WTC11 (cell line): ENCODE measurements around the gene IBA57. TPM values are rescaled to one million over a fixed set of nuclear protein-coding genes. Genes with fewer than 3 reads are reported as not detected.

Experiments used
- ATF1 ChIP-seq: sonication (generic); formaldehyde crosslinking; IDR thresholded peaks from 2 replicates; pipeline ENCODE4 v1.8.1; 2023; ENCODE audit warnings: mild to moderate bottlenecking, moderate library complexity, missing genetic modification reagents
- ESRRA ChIP-seq: sonication (generic); formaldehyde crosslinking; IDR thresholded peaks from 2 replicates; pipeline ENCODE4 v1.8.1; 2022; ENCODE audit warnings: mild to moderate bottlenecking, missing genetic modification reagents, borderline replicate concordance
- ETV6 ChIP-seq: sonication (generic); formaldehyde crosslinking; IDR thresholded peaks from 2 replicates; pipeline ENCODE4 v1.8.1; 2022; ENCODE audit warnings: mild to moderate bottlenecking, missing genetic modification reagents
- FOXK1 ChIP-seq: sonication (generic); formaldehyde crosslinking; IDR thresholded peaks from 2 replicates; pipeline ENCODE4 v1.8.0; 2022; ENCODE audit warnings: mild to moderate bottlenecking, moderate library complexity, missing genetic modification reagents
- GTF2I ChIP-seq: fragments of 250-450 bp; sonication (Bioruptor Pico); conservative IDR thresholded peaks from 2 replicates; pipeline ENCODE4 v1.4.0; 2021; ENCODE audit warnings: mild to moderate bottlenecking
- IRF2 ChIP-seq: sonication (generic); formaldehyde crosslinking; IDR thresholded peaks from 2 replicates; pipeline ENCODE4 v1.8.0; 2022; ENCODE audit warnings: low read depth, missing genetic modification reagents, borderline replicate concordance
- JAZF1 ChIP-seq: fragments of 250-450 bp; sonication (Bioruptor Pico); IDR thresholded peaks from 2 replicates; pipeline ENCODE4 v1.9.0; 2021; ENCODE audit warnings: moderate library complexity, mild to moderate bottlenecking, inconsistent platforms
- MYBL2 ChIP-seq: sonication (generic); formaldehyde crosslinking; IDR thresholded peaks from 2 replicates; pipeline ENCODE4 v1.8.1; 2023; ENCODE audit warnings: mild to moderate bottlenecking, moderate library complexity, missing genetic modification reagents
- NFATC4 ChIP-seq: fragments of 250-450 bp; sonication (Bioruptor Pico); IDR thresholded peaks from 2 replicates; pipeline ENCODE4 v1.9.0; 2021; ENCODE audit warnings: mild to moderate bottlenecking
- NFYB ChIP-seq: sonication (generic); formaldehyde crosslinking; conservative IDR thresholded peaks from 2 replicates; pipeline ENCODE4 v1.8.0; 2022; ENCODE audit warnings: low read depth, missing genetic modification reagents
- NR2C2 ChIP-seq: sonication (generic); formaldehyde crosslinking; IDR thresholded peaks from 2 replicates; pipeline ENCODE4 v1.8.0; 2022; ENCODE audit warnings: mild to moderate bottlenecking, missing genetic modification reagents
- SP1 ChIP-seq: sonication (generic); formaldehyde crosslinking; conservative IDR thresholded peaks from 2 replicates; pipeline ENCODE4 v1.8.1; 2022; ENCODE audit warnings: missing genetic modification reagents
- ZNF121 ChIP-seq: sonication (generic); formaldehyde crosslinking; IDR thresholded peaks from 2 replicates; pipeline ENCODE4 v1.8.0; 2023; ENCODE audit warnings: missing genetic modification reagents
- ZNF219 ChIP-seq: sonication (generic); formaldehyde crosslinking; IDR thresholded peaks from 2 replicates; pipeline ENCODE4 v1.8.0; 2023; ENCODE audit warnings: missing genetic modification reagents, mild to moderate bottlenecking, borderline replicate concordance
- ZNF317 ChIP-seq: sonication (generic); formaldehyde crosslinking; IDR thresholded peaks from 2 replicates; pipeline ENCODE4 v1.8.1; 2023; ENCODE audit warnings: low read depth, mild to moderate bottlenecking, moderate library complexity, missing genetic modification reagents, borderline replicate concordance
- total RNA-seq: library from RNA; stranded (reverse); gene quantifications from 3 replicates; pipeline ENCODE4 v1.2.3, GENCODE V29; 2021
- TF ChIP-seq, protein P1 (sequence below): sonication (generic); formaldehyde crosslinking; IDR thresholded peaks from 2 replicates; pipeline ENCODE4 v1.8.1; 2022; ENCODE audit warnings: missing genetic modification reagents, borderline replicate concordance
- TF ChIP-seq, protein P2 (sequence below): sonication (generic); formaldehyde crosslinking; IDR thresholded peaks from 2 replicates; pipeline ENCODE4 v1.8.0; 2022; ENCODE audit warnings: missing genetic modification reagents
- TF ChIP-seq, protein P3 (sequence below): sonication (generic); formaldehyde crosslinking; IDR thresholded peaks from 2 replicates; pipeline ENCODE4 v1.8.0; 2023; ENCODE audit warnings: missing genetic modification reagents
- TF ChIP-seq, protein P4 (sequence below): sonication (generic); formaldehyde crosslinking; IDR thresholded peaks from 2 replicates; pipeline ENCODE4 v1.8.1; 2023; ENCODE audit warnings: mild to moderate bottlenecking, missing genetic modification reagents
- TF ChIP-seq, protein P5 (sequence below): sonication (generic); formaldehyde crosslinking; IDR thresholded peaks from 2 replicates; pipeline ENCODE4 v1.8.0; 2023; ENCODE audit warnings: missing genetic modification reagents, mild to moderate bottlenecking, borderline replicate concordance
- TF ChIP-seq, protein P6 (sequence below): sonication (generic); formaldehyde crosslinking; IDR thresholded peaks from 2 replicates; pipeline ENCODE4 v1.8.1; 2023; ENCODE audit warnings: mild to moderate bottlenecking, moderate library complexity, missing genetic modification reagents
- TF ChIP-seq, protein P7 (sequence below): sonication (generic); formaldehyde crosslinking; IDR thresholded peaks from 2 replicates; pipeline ENCODE4 v1.8.1; 2022; ENCODE audit warnings: low read depth, missing genetic modification reagents, borderline replicate concordance

The IBA57 gene
- total RNA-seq, 1 experiment from 2014 or later = 11.4 TPM

DNA sequence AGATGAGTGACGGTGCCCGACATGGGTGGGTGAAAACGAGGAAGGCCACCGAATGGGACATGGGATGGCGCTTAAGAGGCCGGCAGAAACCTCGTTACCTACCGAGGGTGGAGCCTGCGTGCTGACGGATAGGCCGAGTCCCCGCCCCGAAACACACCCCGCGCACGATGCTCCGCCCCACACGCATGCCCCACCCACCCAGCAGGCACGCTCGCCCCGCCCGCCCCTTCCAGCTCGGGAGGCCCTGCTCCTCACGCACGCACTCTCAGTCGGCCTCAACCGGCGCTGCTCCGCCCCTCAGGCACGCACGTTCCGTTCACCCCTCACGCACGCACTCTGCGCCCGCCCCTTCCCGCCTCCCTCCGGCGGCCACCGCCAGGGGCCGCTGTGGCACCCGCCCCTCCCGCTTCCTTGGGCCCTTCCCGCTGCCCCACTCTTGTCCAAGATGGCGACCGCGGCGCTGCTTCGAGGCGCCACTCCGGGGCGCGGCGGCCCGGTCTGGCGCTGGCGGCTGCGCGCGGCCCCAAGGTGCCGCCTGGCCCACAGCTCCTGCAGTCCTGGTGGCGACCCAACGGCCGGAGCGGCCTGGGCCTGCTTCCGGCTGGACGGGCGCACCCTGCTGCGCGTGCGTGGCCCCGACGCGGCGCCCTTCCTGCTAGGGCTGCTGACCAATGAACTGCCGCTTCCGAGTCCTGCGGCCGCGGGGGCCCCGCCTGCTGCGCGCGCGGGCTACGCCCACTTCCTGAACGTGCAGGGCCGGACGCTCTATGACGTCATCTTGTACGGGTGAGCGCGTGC, at the start of gene IBA57 (continued):
- TF ChIP-seq, protein P1, sequence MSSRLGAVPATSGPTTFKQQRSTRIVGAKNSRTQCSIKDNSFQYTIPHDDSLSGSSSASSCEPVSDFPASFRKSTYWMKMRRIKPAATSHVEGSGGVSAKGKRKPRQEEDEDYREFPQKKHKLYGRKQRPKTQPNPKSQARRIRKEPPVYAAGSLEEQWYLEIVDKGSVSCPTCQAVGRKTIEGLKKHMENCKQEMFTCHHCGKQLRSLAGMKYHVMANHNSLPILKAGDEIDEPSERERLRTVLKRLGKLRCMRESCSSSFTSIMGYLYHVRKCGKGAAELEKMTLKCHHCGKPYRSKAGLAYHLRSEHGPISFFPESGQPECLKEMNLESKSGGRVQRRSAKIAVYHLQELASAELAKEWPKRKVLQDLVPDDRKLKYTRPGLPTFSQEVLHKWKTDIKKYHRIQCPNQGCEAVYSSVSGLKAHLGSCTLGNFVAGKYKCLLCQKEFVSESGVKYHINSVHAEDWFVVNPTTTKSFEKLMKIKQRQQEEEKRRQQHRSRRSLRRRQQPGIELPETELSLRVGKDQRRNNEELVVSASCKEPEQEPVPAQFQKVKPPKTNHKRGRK (CRISPR knock-in tag) = no peak
- TF ChIP-seq, protein P2, sequence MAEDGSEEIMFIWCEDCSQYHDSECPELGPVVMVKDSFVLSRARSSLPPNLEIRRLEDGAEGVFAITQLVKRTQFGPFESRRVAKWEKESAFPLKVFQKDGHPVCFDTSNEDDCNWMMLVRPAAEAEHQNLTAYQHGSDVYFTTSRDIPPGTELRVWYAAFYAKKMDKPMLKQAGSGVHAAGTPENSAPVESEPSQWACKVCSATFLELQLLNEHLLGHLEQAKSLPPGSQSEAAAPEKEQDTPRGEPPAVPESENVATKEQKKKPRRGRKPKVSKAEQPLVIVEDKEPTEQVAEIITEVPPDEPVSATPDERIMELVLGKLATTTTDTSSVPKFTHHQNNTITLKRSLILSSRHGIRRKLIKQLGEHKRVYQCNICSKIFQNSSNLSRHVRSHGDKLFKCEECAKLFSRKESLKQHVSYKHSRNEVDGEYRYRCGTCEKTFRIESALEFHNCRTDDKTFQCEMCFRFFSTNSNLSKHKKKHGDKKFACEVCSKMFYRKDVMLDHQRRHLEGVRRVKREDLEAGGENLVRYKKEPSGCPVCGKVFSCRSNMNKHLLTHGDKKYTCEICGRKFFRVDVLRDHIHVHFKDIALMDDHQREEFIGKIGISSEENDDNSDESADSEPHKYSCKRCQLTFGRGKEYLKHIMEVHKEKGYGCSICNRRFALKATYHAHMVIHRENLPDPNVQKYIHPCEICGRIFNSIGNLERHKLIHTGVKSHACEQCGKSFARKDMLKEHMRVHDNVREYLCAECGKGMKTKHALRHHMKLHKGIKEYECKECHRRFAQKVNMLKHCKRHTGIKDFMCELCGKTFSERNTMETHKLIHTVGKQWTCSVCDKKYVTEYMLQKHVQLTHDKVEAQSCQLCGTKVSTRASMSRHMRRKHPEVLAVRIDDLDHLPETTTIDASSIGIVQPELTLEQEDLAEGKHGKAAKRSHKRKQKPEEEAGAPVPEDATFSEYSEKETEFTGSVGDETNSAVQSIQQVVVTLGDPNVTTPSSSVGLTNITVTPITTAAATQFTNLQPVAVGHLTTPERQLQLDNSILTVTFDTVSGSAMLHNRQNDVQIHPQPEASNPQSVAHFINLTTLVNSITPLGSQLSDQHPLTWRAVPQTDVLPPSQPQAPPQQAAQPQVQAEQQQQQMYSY (CRISPR knock-in tag) = 0 out of 2 replicates have a peak, but pooled peaks have one; percentile 9
- peak; percentile 79 for TF ChIP-seq FOXK1 (CRISPR knock-in tag)
- no peak for TF ChIP-seq NFATC4
- TF ChIP-seq, protein P3, sequence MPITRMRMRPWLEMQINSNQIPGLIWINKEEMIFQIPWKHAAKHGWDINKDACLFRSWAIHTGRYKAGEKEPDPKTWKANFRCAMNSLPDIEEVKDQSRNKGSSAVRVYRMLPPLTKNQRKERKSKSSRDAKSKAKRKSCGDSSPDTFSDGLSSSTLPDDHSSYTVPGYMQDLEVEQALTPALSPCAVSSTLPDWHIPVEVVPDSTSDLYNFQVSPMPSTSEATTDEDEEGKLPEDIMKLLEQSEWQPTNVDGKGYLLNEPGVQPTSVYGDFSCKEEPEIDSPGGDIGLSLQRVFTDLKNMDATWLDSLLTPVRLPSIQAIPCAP (CRISPR knock-in tag) = peak; percentile 81
- TF ChIP-seq GTF2I (CRISPR knock-in tag) = no peak
- TF ChIP-seq ESRRA (CRISPR knock-in tag) = peak; percentile 86
- no peak for TF ChIP-seq JAZF1 (CRISPR knock-in tag)
- peak; percentile 16; the same call in 1 of the 2 replicates for TF ChIP-seq NFYB (CRISPR knock-in tag)
- TF ChIP-seq, protein P4, sequence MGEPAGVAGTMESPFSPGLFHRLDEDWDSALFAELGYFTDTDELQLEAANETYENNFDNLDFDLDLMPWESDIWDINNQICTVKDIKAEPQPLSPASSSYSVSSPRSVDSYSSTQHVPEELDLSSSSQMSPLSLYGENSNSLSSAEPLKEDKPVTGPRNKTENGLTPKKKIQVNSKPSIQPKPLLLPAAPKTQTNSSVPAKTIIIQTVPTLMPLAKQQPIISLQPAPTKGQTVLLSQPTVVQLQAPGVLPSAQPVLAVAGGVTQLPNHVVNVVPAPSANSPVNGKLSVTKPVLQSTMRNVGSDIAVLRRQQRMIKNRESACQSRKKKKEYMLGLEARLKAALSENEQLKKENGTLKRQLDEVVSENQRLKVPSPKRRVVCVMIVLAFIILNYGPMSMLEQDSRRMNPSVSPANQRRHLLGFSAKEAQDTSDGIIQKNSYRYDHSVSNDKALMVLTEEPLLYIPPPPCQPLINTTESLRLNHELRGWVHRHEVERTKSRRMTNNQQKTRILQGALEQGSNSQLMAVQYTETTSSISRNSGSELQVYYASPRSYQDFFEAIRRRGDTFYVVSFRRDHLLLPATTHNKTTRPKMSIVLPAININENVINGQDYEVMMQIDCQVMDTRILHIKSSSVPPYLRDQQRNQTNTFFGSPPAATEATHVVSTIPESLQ = no peak
- TF ChIP-seq MYBL2 (CRISPR knock-in tag) = no peak
- TF ChIP-seq ZNF121 = no peak
- TF ChIP-seq, protein P5, sequence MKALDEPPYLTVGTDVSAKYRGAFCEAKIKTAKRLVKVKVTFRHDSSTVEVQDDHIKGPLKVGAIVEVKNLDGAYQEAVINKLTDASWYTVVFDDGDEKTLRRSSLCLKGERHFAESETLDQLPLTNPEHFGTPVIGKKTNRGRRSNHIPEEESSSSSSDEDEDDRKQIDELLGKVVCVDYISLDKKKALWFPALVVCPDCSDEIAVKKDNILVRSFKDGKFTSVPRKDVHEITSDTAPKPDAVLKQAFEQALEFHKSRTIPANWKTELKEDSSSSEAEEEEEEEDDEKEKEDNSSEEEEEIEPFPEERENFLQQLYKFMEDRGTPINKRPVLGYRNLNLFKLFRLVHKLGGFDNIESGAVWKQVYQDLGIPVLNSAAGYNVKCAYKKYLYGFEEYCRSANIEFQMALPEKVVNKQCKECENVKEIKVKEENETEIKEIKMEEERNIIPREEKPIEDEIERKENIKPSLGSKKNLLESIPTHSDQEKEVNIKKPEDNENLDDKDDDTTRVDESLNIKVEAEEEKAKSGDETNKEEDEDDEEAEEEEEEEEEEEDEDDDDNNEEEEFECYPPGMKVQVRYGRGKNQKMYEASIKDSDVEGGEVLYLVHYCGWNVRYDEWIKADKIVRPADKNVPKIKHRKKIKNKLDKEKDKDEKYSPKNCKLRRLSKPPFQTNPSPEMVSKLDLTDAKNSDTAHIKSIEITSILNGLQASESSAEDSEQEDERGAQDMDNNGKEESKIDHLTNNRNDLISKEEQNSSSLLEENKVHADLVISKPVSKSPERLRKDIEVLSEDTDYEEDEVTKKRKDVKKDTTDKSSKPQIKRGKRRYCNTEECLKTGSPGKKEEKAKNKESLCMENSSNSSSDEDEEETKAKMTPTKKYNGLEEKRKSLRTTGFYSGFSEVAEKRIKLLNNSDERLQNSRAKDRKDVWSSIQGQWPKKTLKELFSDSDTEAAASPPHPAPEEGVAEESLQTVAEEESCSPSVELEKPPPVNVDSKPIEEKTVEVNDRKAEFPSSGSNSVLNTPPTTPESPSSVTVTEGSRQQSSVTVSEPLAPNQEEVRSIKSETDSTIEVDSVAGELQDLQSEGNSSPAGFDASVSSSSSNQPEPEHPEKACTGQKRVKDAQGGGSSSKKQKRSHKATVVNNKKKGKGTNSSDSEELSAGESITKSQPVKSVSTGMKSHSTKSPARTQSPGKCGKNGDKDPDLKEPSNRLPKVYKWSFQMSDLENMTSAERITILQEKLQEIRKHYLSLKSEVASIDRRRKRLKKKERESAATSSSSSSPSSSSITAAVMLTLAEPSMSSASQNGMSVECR (CRISPR knock-in tag) = peak; percentile 65; the same call in 1 of the 2 replicates
- TF ChIP-seq IRF2 (CRISPR knock-in tag) = no peak; the same call in 1 of the 2 replicates
- TF ChIP-seq ZNF317 (CRISPR knock-in tag) = no peak
- TF ChIP-seq ATF1 (CRISPR knock-in tag) = no peak
- peak; percentile 90; the same call in 1 of the 2 replicates for TF ChIP-seq ETV6 (CRISPR knock-in tag)
- TF ChIP-seq NR2C2 (CRISPR knock-in tag) = no peak
- peak; percentile 65; the same call in 1 of the 2 replicates for TF ChIP-seq ZNF219
- TF ChIP-seq, protein P6, sequence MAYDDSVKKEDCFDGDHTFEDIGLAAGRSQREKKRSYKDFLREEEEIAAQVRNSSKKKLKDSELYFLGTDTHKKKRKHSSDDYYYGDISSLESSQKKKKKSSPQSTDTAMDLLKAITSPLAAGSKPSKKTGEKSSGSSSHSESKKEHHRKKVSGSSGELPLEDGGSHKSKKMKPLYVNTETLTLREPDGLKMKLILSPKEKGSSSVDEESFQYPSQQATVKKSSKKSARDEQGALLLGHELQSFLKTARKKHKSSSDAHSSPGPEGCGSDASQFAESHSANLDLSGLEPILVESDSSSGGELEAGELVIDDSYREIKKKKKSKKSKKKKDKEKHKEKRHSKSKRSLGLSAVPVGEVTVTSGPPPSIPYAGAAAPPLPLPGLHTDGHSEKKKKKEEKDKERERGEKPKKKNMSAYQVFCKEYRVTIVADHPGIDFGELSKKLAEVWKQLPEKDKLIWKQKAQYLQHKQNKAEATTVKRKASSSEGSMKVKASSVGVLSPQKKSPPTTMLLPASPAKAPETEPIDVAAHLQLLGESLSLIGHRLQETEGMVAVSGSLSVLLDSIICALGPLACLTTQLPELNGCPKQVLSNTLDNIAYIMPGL = peak; percentile 73
- TF ChIP-seq SP1 (CRISPR knock-in tag) = peak; percentile 97
- TF ChIP-seq, protein P7, sequence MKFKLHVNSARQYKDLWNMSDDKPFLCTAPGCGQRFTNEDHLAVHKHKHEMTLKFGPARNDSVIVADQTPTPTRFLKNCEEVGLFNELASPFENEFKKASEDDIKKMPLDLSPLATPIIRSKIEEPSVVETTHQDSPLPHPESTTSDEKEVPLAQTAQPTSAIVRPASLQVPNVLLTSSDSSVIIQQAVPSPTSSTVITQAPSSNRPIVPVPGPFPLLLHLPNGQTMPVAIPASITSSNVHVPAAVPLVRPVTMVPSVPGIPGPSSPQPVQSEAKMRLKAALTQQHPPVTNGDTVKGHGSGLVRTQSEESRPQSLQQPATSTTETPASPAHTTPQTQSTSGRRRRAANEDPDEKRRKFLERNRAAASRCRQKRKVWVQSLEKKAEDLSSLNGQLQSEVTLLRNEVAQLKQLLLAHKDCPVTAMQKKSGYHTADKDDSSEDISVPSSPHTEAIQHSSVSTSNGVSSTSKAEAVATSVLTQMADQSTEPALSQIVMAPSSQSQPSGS (CRISPR knock-in tag) = no peak
